LNCaP clone FGC (cell line): ENCODE measurements around the gene TAF3.
"Not testable (repeated sequence)": the region's sequence is repeated elsewhere in the genome, so short reads cannot be mapped to it uniquely, and the experiment has no call there.

Source experiments
- DNase-seq: peaks from one replicate; pipeline ENCODE4 v3.0.0-alpha.2; 2011; ENCODE audit warnings: low read depth
- H3K4me3 ChIP-seq: 2 replicates; pipeline ENCODE4 v1.5.1; 2011; ENCODE audit warnings: mild to moderate bottlenecking, low read depth, low read length, control low read depth
- TF ChIP-seq, protein P1 (sequence below): IDR thresholded peaks from 2 replicates; pipeline ENCODE4 v1.5.1; 2012; ENCODE audit warnings: mild to moderate bottlenecking; ENCODE audit not compliant: control insufficient read depth, insufficient read depth; ENCODE audit errors: extremely low read depth

TAF3 gene

DNA sequence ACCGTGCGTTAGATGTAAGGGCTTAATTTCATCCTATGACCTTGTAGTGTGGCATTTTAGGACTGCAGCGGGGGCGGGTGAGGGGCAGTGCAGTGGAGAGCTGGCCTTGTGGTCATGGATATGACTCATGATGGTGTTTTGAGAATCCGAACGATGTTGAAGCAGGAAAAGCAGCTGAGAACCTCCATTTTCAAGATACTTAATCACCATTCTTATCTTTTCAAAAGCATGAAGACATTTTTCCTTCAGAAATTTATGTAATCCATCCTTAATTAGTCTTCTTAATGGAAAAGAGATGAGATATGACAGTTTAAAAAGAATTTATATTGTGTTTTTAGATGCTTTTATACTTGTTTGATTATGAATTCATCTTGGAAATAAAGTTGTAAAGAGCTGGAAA, 20.7 kb upstream of the TAF3 start:
- no peak overlapping the region for H3K4me3 ChIP-seq
- TF ChIP-seq, protein P1, sequence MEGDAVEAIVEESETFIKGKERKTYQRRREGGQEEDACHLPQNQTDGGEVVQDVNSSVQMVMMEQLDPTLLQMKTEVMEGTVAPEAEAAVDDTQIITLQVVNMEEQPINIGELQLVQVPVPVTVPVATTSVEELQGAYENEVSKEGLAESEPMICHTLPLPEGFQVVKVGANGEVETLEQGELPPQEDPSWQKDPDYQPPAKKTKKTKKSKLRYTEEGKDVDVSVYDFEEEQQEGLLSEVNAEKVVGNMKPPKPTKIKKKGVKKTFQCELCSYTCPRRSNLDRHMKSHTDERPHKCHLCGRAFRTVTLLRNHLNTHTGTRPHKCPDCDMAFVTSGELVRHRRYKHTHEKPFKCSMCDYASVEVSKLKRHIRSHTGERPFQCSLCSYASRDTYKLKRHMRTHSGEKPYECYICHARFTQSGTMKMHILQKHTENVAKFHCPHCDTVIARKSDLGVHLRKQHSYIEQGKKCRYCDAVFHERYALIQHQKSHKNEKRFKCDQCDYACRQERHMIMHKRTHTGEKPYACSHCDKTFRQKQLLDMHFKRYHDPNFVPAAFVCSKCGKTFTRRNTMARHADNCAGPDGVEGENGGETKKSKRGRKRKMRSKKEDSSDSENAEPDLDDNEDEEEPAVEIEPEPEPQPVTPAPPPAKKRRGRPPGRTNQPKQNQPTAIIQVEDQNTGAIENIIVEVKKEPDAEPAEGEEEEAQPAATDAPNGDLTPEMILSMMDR = no peak
- DNase-seq = no peak

DNA sequence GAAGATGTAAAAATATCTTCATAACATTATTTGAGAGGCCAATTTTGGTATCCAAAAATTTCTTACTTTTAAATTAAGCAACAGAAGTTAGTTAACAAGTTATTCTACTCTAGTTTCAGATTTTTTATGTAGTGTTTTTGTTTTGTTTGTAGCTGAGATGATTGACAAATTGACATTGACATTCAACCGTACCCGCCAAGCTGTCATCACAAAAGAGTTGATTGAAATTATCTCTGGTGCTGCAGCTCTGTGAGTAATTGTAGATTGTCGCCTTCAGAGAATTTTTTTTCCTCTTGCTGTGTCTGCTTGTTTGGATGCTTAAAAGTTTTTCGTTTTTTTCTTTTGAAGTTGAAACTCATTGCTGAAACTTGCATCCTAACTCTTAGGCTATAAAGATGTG, 15.7 kb upstream of the TAF3 start:
- DNase-seq = no peak
- H3K4me3 ChIP-seq = no peak overlapping the region
- TF ChIP-seq, protein P1 = no peak

DNA sequence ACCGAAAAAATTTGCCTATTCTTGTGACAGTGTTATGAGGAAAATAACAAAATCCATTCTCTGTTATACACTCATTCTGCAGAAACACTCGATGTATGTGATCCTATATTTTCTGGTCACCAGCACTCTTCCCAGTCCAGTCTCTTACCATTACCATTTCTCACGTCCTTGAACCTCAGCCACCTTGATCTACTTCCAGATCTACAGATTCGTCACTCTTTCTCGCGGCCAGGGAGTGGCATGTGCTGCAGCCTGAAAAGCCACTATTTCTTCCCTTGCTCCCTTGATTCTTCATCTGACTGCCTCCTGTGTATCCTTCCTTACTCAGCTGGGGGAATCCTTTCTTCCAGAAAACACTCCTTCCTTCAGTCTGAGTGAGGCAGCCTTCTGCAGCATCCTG, 14.1 kb upstream of the TAF3 start:
- no peak overlapping the region for H3K4me3 ChIP-seq
- TF ChIP-seq, protein P1 = no peak
- DNase-seq = no peak

DNA sequence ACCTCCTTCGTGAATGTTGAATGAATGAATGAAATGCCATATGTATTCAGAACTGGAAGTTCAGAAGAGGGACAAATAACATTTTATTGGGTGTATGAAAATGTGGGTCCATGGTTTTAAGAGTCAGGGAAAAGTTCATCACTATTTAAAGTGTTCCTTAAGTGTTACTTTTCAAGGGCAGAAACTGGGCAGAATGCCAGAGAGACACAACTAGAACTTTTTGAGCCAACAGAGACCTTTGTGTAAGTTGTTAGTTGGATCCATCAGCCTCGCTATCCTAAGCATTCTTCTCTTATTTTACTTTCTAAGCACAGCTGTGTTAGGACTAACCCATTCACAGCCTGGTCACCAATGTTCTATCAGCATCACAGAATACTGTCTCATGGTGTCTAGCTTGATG, 13.6 kb upstream of the TAF3 start:
- TF ChIP-seq, protein P1 = no peak
- DNase-seq = no peak

DNA sequence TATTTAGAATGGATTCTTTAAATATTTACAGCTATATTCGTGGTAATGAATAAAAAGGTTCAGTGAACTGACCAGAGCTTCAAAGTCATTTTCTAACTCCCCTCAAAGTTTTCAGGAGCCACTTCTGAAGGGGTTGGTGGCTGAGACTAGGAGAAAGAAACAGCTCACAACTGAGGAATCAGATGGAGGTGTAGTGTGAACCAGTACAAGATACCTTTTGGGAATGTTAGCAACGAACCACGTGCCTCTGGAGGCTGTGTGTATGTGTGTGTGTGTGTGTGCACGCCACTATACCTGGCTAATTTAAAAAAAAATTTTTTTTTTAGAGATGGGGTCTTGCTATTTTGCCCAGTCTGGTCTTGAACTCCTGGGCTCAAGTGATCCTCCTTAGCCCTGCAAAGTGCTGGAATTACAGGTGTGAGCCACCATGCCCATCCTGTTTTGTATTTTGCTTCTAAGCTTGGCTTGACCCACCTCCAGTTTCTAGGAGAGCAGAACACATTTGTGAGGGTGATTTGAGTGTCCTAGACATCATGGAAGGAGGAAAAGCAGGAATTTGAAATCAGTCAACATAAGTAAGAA, 9.5 kb upstream of the TAF3 start:
- H3K4me3 ChIP-seq = no peak overlapping the region
- TF ChIP-seq, protein P1 = no peak
- DNase-seq = no peak

More for the DNA sequence above, 13.6 kb upstream of the TAF3 start:
- no peak overlapping the region for H3K4me3 ChIP-seq

DNA sequence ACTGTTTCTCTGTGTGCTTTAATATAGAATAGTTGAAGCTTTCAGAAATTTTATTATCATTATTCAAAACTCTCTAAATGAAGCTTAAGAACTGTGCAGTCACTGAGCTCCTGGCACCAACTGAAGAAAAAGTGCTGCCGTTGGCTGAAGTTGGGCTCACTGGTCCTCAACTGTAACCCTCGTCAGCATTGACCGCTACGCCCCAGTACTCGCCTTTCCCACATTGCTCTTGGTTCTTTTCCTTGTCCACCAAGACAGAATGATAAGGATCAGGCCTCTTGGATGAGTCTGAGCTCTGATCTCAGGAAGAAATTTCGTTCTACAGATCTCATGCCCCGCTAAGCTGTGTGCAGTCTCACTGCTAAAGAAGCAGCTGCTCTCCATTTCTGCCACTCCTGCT, 7.9 kb upstream of the TAF3 start:
- H3K4me3 ChIP-seq = no peak overlapping the region
- DNase-seq = no peak
- TF ChIP-seq, protein P1 = no peak

DNA sequence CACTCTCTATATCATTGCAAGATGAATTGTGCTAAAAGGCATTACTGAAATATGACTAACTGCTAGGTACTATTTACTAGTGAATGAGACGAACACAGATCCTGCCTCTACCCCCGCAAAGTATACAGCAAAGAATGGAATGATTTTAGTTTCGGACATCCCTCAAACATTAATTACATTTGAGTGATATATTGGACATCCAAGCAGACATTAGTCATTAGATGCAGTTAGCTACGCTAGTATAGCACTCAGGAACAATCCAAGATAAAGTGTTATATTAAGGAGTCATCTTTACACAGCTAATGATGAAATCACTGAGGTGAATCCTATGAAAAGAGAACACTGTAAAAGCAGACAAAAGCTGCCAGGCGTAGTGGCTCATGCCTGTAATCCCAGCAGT, 7.3 kb upstream of the TAF3 start:
- TF ChIP-seq, protein P1 = no peak
- no peak for DNase-seq
- no peak overlapping the region for H3K4me3 ChIP-seq

DNA sequence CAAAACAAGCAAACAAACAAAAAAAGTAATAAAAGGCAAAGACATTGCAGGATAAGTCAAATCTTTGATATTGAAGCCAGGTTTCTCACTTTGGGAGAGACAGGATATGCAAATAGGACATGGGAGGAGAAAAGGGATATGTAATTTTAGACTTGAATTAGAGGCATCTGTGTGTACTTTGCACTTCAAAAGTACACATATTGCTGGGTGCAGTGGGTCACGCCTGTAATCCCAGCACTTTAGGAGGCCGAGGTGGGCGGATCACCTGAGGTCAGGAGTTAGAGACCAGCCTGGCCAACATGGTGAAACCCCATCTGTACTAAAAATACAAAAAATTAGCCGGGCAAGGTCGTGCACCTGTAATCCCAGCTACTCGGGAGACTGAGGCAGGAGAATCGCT, 6.6 kb upstream of the TAF3 start:
- H3K4me3 ChIP-seq, DNase-seq: not testable (repeated sequence)
